Choroid plexus epithelial cell (primary cell): ENCODE data around the gene ODAD4.
"Not testable (repeated sequence)": the region's sequence is repeated elsewhere in the genome, so short reads cannot be mapped to it uniquely, and the experiment has no call there.

ENCODE experiments used
- DNase-seq: peaks from one replicate; pipeline ENCODE4 v3.0.0-alpha.2; 2010; ENCODE audit warnings: low read depth
- H3K4me3 ChIP-seq: 2 replicates; pipeline ENCODE4 v1.5.1; 2011; ENCODE audit warnings: low read depth, mild to moderate bottlenecking, control low read depth, low read length, moderate library complexity
- TF ChIP-seq, protein P1 (sequence below): conservative IDR thresholded peaks from 2 replicates; pipeline ENCODE4 v1.5.1; 2011; ENCODE audit warnings: low read depth, mild to moderate bottlenecking, control low read depth, inconsistent platforms, low read length, moderate library complexity

ODAD4 gene

DNA sequence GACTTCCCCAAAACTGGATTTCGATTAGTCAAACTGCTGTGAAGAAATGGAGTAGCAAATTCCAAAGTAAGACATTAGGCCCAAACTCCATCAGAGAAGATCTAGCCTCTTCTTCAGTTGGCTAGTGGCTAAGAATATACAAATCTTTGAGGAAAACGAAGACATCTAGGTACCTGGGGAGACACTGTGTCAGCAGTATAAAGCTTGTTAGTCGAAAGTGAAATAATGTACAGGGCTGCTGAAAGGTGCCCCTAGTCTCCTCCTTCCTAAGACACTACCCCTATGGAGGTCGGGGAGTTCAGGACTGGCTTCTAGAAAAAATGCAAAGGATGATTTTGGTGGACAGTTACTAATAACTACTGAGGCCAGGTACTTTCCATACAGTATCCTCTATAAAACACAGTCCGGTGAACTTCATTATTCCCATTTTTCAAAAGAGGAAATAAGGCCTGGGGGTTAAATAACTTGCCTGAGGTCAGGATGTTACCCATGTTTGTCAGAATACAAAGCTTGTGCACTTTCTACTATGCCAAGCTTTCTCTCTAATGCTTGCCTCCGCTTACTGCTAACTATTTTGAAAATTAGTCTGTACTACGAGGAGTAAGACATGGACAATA, 71.9 kb downstream of the ODAD4 start:
- no peak for DNase-seq
- TF ChIP-seq, protein P1, sequence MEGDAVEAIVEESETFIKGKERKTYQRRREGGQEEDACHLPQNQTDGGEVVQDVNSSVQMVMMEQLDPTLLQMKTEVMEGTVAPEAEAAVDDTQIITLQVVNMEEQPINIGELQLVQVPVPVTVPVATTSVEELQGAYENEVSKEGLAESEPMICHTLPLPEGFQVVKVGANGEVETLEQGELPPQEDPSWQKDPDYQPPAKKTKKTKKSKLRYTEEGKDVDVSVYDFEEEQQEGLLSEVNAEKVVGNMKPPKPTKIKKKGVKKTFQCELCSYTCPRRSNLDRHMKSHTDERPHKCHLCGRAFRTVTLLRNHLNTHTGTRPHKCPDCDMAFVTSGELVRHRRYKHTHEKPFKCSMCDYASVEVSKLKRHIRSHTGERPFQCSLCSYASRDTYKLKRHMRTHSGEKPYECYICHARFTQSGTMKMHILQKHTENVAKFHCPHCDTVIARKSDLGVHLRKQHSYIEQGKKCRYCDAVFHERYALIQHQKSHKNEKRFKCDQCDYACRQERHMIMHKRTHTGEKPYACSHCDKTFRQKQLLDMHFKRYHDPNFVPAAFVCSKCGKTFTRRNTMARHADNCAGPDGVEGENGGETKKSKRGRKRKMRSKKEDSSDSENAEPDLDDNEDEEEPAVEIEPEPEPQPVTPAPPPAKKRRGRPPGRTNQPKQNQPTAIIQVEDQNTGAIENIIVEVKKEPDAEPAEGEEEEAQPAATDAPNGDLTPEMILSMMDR = no peak
- no peak overlapping the region for H3K4me3 ChIP-seq

DNA sequence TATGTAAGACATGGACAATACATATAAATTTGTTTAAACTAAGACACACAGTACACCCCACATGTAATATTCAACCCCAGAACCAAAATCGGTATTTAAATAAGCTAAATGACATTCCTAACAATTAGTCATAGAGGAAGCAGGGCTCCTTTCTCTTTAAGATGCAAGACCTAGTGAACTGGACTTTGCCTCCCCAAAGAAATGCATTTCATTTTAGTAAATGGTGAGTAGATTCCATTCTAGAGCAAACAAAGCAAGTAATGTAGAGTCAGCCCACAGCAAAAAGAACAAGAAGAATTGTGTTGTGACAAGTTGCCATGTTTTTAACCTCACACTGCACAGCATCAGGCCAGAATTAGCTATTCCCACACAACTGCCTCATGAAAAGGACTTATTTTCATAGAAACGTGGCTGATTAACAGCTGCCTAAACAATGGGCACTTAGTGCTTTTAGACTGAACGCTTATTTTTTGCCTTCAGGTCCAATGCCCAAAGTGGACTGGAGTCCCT, 72.4 kb downstream of the ODAD4 start:
- H3K4me3 ChIP-seq = no peak overlapping the region
- TF ChIP-seq, protein P1 = no peak
- peak; percentile 67 for DNase-seq

- TF ChIP-seq, protein P1 = no peak
- no peak for DNase-seq
- H3K4me3 ChIP-seq = no peak overlapping the region
Observed at GRCh38 chr17:42005166-42005565, 74.7 kb downstream of the ODAD4 start.

DNA sequence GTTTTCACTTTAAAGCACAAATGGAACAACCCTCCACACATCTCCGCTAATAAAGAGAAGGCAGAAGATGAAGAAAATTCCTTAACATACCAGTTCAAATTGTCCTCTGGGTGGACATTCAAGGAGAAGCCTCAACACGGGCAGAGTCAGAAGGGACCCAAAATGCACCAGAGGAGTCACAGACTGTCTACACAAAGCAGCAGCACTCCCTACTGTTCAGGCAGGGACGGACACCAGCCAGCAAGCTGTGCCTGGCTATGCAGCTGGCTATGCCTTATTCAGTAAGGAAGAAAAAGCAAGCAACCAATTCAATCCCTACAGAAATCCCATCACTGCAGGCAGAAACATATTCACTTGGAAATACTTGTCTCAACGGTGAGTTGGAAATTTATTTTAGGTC, 78.8 kb downstream of the ODAD4 start:
- no peak overlapping the region for H3K4me3 ChIP-seq
- TF ChIP-seq, protein P1 = peak; percentile 55
- peak; percentile 63 for DNase-seq

DNA sequence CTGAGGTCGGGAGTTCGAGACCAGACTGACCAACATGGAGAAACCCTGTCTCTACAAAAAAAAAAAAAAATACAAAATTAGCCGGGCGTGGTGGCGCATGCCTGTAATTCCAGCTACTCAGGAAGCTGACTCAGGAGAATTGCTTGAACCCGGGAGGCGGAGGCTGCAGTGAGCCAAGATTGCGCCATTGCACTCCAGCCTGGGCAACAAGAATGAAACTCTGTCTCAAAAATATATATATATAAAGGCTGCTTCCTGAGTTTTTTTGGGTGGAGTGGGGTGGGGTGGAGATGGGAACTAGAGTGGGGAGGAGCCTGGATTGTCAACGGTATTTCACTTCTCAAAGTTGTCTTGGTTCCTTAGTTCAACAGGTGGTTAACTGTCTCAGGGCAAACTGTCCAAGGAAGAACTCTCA, 79.9 kb downstream of the ODAD4 start:
- peak; percentile 68 for DNase-seq
- not testable (repeated sequence) for H3K4me3 ChIP-seq

DNA sequence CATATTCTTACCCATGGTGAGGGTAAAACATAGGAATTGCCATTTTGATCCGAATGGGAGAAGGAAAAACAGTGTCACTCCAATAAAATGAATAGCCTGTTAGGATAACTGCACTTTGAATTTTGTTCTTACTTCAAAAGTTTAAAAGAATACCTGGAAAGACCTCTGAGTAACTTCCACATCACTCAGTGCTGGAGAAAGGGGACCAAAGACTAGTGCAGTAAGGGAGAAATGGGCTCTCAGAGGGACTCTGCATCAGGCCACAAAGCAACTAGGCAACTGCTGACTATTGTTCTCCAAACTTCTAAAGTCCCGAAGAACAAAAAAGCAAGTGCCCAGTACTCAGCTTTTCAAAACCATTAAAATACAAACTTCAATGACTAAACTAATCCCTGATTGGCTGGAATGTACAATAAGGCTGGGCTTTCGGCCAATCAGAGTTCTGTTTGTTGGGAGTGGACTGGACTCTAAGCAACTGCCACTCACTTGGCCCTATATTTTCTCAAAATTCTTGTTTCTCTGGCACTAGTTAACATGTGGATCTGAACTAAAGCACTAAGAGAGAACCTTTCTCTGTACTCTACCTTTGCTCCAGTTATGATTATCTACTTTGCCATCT, 80.6 kb downstream of the ODAD4 start:
- no peak overlapping the region for H3K4me3 ChIP-seq
- DNase-seq = peak; percentile 63
- TF ChIP-seq, protein P1 = no peak

GRCh38 chr17:42012363-42012762, 81.9 kb downstream of the ODAD4 start:
- not testable (repeated sequence) for H3K4me3 ChIP-seq, DNase-seq

DNA sequence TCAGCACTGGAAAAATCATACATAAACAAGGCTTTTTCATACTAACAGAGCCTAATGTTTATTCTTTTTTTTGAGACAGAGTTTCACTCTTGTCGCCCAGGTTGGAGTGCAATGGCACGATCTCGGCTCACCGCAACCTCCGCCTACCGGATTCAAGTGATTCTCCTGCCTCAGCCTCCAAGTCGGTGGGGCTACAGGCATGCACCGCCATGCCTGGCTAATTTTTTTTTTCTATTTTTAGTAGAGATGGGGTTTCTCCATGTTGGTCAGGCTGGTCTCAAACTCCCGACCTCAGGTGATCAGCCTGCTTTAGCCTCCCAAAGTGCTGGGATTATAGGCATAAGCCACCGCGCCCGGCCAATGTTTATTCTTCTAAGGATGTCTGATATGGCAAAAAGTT, 83.3 kb downstream of the ODAD4 start:
- DNase-seq, H3K4me3 ChIP-seq: not testable (repeated sequence)
